Naive thymus-derived CD4-positive, alpha-beta T cell (primary cell): Measurements from ENCODE around the gene FRG2C. TPM values are rescaled to one million over a fixed set of nuclear protein-coding genes. Genes with fewer than 3 reads are reported as not detected.
"Not testable (repeated sequence)": the region's sequence is repeated elsewhere in the genome, so short reads cannot be mapped to it uniquely, and the experiment has no call there.

Experiments used
- ATAC-seq: fragments of 150-1000 bp; cut with Tn5 transposase; 2 replicates; pipeline ENCODE4 v1.10.0; 2021; ENCODE audit warnings: mild to moderate bottlenecking, moderate library complexity
- CTCF ChIA-PET: fragments of 350-600 bp; sonication (Branson Sonifier 250); formaldehyde crosslinking; loops from one replicate; lab custom pipeline; 2021; ENCODE audit warnings: antibody characterized with exemption; lab: Charles Lee
- POLR2A ChIA-PET: fragments of 350-600 bp; sonication (Branson Sonifier 250); formaldehyde crosslinking; loops from one replicate; lab custom pipeline; 2021; ENCODE audit warnings: antibody characterized with exemption, inconsistent platforms; lab: Charles Lee
- DNase-seq, 9 donors: peaks; one replicate each; pipeline versions ENCODE4 v3.0.0 to v3.0.0-alpha.2; 2020 to 2022; ENCODE audit warnings: mixed read lengths in 1 of 9
- H3K27ac ChIP-seq: one replicate; pipeline ENCODE4 v1.7.0; 2013; ENCODE audit warnings: mild to moderate bottlenecking, low read depth, low read length, moderate library complexity
- H3K27me3 ChIP-seq, 2 donors: one replicate each; pipeline ENCODE4 v1.7.0; 2013; ENCODE audit warnings: low read length in 2 of 2, mild to moderate bottlenecking in 2 of 2, moderate library complexity in 2 of 2; ENCODE audit not compliant: control insufficient read depth in 2 of 2, insufficient read depth in 2 of 2
- H3K36me3 ChIP-seq, 3 experiments: 1 replicate in 2 of 3; 2 replicates in 1 of 3; pipeline ENCODE4 v1.7.0; 2013; ENCODE audit warnings: low read length in 3 of 3, mild to moderate bottlenecking in 3 of 3, moderate library complexity in 1 of 3; ENCODE audit not compliant: insufficient read depth in 3 of 3, control insufficient read depth in 2 of 3
- H3K4me1 ChIP-seq, 2 donors: one replicate each; pipeline ENCODE4 v1.7.0; 2013; ENCODE audit warnings: low read length in 2 of 2, mild to moderate bottlenecking in 2 of 2, moderate library complexity in 1 of 2; ENCODE audit not compliant: control insufficient read depth in 2 of 2, insufficient read depth in 2 of 2
- H3K4me3 ChIP-seq: 2 replicates; pipeline ENCODE4 v1.7.0; 2013; ENCODE audit warnings: mild to moderate bottlenecking, low read length
- H3K9me3 ChIP-seq, 3 experiments: 1 replicate in 2 of 3; 2 replicates in 1 of 3; pipeline ENCODE4 v1.7.0; 2013; ENCODE audit warnings: low read length in 3 of 3; ENCODE audit not compliant: control insufficient read depth in 2 of 3
- H3K27ac Mint-ChIP-seq, 9 donors: one replicate each; pipeline ENCODE4 v1.8.0; 2020 to 2022; ENCODE audit warnings: mixed read lengths in 9 of 9, mild to moderate bottlenecking in 8 of 9, moderate library complexity in 5 of 9, inconsistent platforms in 2 of 9
- H3K27me3 Mint-ChIP-seq, 5 donors: one replicate each; pipeline ENCODE4 v1.8.0; 2021 to 2022; ENCODE audit warnings: mixed read lengths in 5 of 5, mild to moderate bottlenecking in 1 of 5
- H3K36me3 Mint-ChIP-seq, 5 donors: one replicate each; pipeline ENCODE4 v1.8.0; 2020 to 2022; ENCODE audit warnings: mixed read lengths in 5 of 5, mild to moderate bottlenecking in 3 of 5, inconsistent platforms in 1 of 5
- H3K4me1 Mint-ChIP-seq, 7 donors: one replicate each; pipeline ENCODE4 v1.8.0; 2020 to 2022; ENCODE audit warnings: mixed read lengths in 7 of 7, mild to moderate bottlenecking in 3 of 7, inconsistent platforms in 1 of 7
- H3K4me3 Mint-ChIP-seq, 10 donors: one replicate each; pipeline ENCODE4 v1.8.0; 2020 to 2022; ENCODE audit warnings: mild to moderate bottlenecking in 10 of 10, mixed read lengths in 10 of 10, moderate library complexity in 6 of 10, inconsistent platforms in 2 of 10
- H3K9me3 Mint-ChIP-seq, 11 donors: one replicate each; pipeline ENCODE4 v1.8.0; 2020 to 2022; ENCODE audit warnings: mixed read lengths in 11 of 11, mild to moderate bottlenecking in 4 of 11, inconsistent platforms in 1 of 11, moderate library complexity in 1 of 11
- intact Hi-C, 2 donors: fragments of 100-400 bp; cut with micrococcal nuclease; formaldehyde crosslinking; loops; one replicate each; pipeline ENCODE4 v1.15.1; 2023
- polyA plus RNA-seq, 2 donors: library from polyadenylated mRNA; unstranded; fragments of 300-500 nt; fragmentation: Illumina TruSeq; gene quantifications; one replicate each; pipeline ENCODE4 v1.2.3, GENCODE V29; 2021
- total RNA-seq, 6 experiments: library from RNA in 5 of 6; stranded (reverse) in 5 of 6; gene quantifications; 1 replicate in 5 of 6; 2 replicates in 1 of 6; pipeline ENCODE4 v1.2.3 and lab custom pipeline; 2021 to 2026

Gene FRG2C
- total and polyA plus RNA-seq, 7 experiments from 2014 or later = not detected

- Histone ChIP-seq H3K9me3 (no peaks in the 10 kb centered on the region), H3K36me3 (no peaks in the 10 kb centered on the region), H3K4me3 (no peak overlapping the region), H3K27me3 (no peaks in the 10 kb centered on the region), H3K4me1 (no peaks in the 10 kb centered on the region), H3K27ac (no peak overlapping the region)
- Mint-ChIP-seq H3K9me3 (peaks cover 0 to 5% (median 0%) of the 10 kb centered on the region in 11 donors), H3K36me3 (no peaks in the 10 kb centered on the region), H3K4me3 (no peak overlapping the region), H3K27ac (no peak overlapping the region), H3K4me1 (no peaks in the 10 kb centered on the region), H3K27me3 (peaks cover 0 to 3% (median 0%) of the 10 kb centered on the region in 5 donors)
- POLR2A ChIA-PET = no interaction called here
- DNase-seq (no peak), ATAC-seq (no peak)
- intact Hi-C loops = no loop called here
- CTCF ChIA-PET = no interaction called here
Observed at GRCh38 chr3:75631541-75631940, 32.6 kb upstream of the FRG2C start.

DNA sequence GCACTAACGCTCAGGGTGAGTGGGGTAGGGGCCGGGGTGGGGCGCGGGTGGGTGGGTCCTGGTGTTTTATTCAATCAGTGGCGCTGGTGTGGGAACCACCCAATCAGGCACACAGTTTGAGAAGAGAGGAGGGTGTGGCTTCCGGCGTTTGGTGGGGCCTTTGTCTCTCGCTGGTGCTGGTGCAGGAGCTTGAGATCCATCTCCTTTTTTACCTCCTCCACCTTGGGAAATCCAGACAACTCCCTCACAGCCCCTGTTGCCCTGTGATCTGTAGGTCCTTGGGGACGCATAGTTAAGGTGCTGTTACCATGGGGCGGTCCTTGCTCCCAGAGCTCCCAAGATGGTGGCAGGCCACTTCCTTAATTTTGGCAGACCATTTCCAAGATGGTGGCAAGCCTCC, 25.2 kb upstream of the FRG2C start:
- Mint-ChIP-seq H3K4me1 (peaks cover 0 to 23% (median 13%) of the 10 kb centered on the region in 7 donors), H3K27me3 (peaks cover 0 to 14% (median 5%) of the 10 kb centered on the region in 5 donors)
- H3K27ac ChIP-seq, POLR2A ChIA-PET, H3K36me3 Mint-ChIP-seq, H3K4me3 Mint-ChIP-seq, H3K4me1 ChIP-seq, ATAC-seq, DNase-seq, H3K9me3 ChIP-seq, H3K9me3 Mint-ChIP-seq, H3K27ac Mint-ChIP-seq, H3K27me3 ChIP-seq, CTCF ChIA-PET, intact Hi-C loops, H3K36me3 ChIP-seq, H3K4me3 ChIP-seq: not testable (repeated sequence)

GRCh38 chr3:75641107-75641517, 23.0 kb upstream of the FRG2C start:
- ATAC-seq, H3K36me3 ChIP-seq, H3K27ac ChIP-seq, POLR2A ChIA-PET, H3K9me3 ChIP-seq, H3K4me1 ChIP-seq, CTCF ChIA-PET, H3K9me3 Mint-ChIP-seq, H3K36me3 Mint-ChIP-seq, H3K27me3 ChIP-seq: not testable (repeated sequence)
- peak in 2 of 9 donors; percentile 4 to 43 for DNase-seq
- peaks cover 0 to 23% (median 13%) of the 10 kb centered on the region in 7 donors for H3K4me1 Mint-ChIP-seq
- intact Hi-C loops = loop anchor here (5.0 to 10.0 kb wide), 4 partner anchors 144 to 1374 kb away; partner anchors contain the start of gene ZNF717 (in 1 of the 2)
- peak overlapping the region in 4 of 9 donors; percentile 34 to 62 (median 52) for H3K27ac Mint-ChIP-seq
- H3K4me3 Mint-ChIP-seq = peak overlapping the region; percentile 16 to 90 (median 82)
- peaks cover 0 to 14% (median 5%) of the 10 kb centered on the region in 5 donors for H3K27me3 Mint-ChIP-seq
- peak overlapping the region; percentile 50 for H3K4me3 ChIP-seq

DNA sequence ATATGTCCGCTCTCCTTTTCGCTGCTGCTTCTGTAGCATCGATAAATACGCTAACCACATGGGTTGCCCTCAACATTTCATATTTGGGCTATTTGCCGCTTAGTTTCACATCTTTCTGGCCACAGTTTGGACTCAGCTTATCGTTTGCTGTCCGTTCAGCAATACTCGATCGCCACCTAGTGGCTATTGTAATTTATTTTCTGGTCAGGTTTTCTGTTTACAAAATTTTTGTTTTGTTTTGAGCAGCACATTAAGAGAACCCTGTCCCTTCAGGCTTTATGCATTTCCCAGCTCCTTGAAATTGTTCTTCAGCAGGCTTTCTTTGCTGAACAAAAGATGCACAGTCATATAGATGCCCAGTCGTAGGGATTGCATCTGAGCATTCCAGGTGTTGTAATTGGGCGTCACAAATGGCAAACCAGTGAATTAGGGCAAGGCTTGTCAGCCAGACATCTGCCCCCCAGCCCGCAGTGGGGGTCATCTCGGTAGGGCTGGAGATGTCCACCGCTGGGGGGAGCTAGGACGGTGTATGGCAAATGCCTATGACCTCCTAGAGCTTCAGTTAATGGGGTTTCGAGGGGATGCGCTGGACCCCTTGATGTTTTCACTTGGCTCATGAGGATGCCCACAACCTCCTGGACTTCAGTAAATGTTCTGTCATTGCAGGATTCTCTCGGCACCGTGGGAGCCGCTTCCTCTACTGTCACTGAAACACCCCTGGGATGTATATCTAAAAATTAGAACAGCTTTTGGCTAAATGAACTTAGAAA, 20.9 kb upstream of the FRG2C start:
- CTCF ChIA-PET = not testable (repeated sequence)
- intact Hi-C loops = loop anchor here (5.0 to 10.0 kb wide), 4 partner anchors 142 to 1376 kb away; partner anchors contain the start of gene ZNF717 (in 1 of the 2)
- DNase-seq = peak in 5 of 9 donors; percentile 17 to 43 (median 33)

DNA sequence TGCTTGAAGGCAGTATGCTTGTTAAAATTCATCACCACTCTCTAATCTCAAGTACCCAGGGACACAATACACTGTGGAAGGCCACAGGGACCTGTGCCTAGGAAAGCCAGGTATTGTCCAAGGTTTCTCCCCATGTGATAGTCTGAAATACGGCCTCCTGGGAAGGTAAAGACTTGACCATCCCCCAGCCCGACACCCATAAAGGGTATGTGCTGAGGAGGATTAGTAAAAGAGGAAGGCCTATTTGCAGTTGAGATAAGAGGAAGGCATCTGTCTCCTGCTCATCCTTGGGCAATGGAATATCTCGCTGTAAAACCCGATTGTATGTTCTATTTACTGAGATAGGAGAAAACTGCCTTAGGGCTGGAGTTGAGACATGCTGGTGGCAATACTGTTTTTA, 18.6 kb upstream of the FRG2C start:
- H3K4me1 ChIP-seq, H3K36me3 Mint-ChIP-seq, H3K27me3 Mint-ChIP-seq, DNase-seq, H3K27me3 ChIP-seq, H3K9me3 ChIP-seq, H3K27ac Mint-ChIP-seq, H3K27ac ChIP-seq, H3K36me3 ChIP-seq, ATAC-seq, CTCF ChIA-PET, H3K9me3 Mint-ChIP-seq, H3K4me3 Mint-ChIP-seq, H3K4me3 ChIP-seq, POLR2A ChIA-PET: not testable (repeated sequence)
- H3K4me1 Mint-ChIP-seq = peaks cover 0 to 23% (median 13%) of the 10 kb centered on the region in 7 donors
- intact Hi-C loops = loop anchor here in 1 of 2 donors (10.0 kb wide), 1 partner anchor 139 kb away; the partner anchor contains the start of gene ZNF717

More for the DNA sequence above, 20.9 kb upstream of the FRG2C start:
- ATAC-seq, H3K9me3 ChIP-seq, H3K27ac ChIP-seq, H3K36me3 Mint-ChIP-seq, H3K4me1 ChIP-seq, H3K27me3 ChIP-seq, POLR2A ChIA-PET, H3K36me3 ChIP-seq, H3K9me3 Mint-ChIP-seq, H3K4me3 ChIP-seq: not testable (repeated sequence)
- Mint-ChIP-seq H3K27me3 (peaks cover 0 to 10% (median 4%) of the 10 kb centered on the region in 5 donors), H3K4me1 (peaks cover 0 to 23% (median 13%) of the 10 kb centered on the region in 7 donors), H3K27ac (peak overlapping the region in 1 of 9 donors; percentile 68), H3K4me3 (peak overlapping the region in 9 of 10 donors; percentile 59 to 85 (median 71))

DNA sequence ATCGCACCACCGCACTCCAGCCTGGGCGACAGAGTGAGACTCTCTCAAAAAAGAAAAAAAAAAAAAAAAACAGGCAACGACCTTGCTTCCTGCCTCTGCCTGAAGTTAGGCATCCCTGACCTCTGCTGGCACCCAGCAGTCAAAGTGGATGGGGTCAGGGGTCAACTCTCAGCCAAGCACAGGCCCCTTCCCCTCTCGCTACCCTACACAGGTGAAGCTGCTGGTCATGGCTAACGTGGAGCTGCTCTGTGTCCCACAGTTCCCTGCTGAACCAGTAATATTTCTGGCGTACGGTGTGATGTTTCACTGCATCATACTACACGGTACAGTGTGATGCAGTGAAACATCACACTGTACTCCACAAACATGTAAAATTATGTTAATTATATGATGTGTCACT, 13.9 kb upstream of the FRG2C start:
- Histone ChIP-seq H3K27ac (no peak overlapping the region), H3K9me3 (no peaks in the 10 kb centered on the region), H3K36me3 (no peaks in the 10 kb centered on the region), H3K4me1 (no peaks in the 10 kb centered on the region), H3K4me3 (no peak overlapping the region), H3K27me3 (no peaks in the 10 kb centered on the region)
- CTCF ChIA-PET = no interaction called here
- no peak overlapping the region for H3K27ac Mint-ChIP-seq
- no peaks in the 10 kb centered on the region for H3K36me3 Mint-ChIP-seq
- peaks cover 0 to 2% (median 0%) of the 10 kb centered on the region in 7 donors for H3K4me1 Mint-ChIP-seq
- H3K9me3 Mint-ChIP-seq = peaks cover 0 to 5% (median 0%) of the 10 kb centered on the region in 11 donors
- DNase-seq = no peak
- intact Hi-C loops = no loop called here
- peak; percentile 26 for ATAC-seq
- peaks cover 0 to 8% (median 2%) of the 10 kb centered on the region in 5 donors for H3K27me3 Mint-ChIP-seq
- no peak overlapping the region for H3K4me3 Mint-ChIP-seq
- POLR2A ChIA-PET = no interaction called here
